ENCODE results near the gene G6PC3.
A peak's percentile ranks its signal among the peaks of the same experiment; 100 is the strongest.
"Not testable (repeated sequence)": the region's sequence is repeated elsewhere in the genome, so short reads cannot be mapped to it uniquely, and the experiment has no call there.

G6PC3 gene

DNA sequence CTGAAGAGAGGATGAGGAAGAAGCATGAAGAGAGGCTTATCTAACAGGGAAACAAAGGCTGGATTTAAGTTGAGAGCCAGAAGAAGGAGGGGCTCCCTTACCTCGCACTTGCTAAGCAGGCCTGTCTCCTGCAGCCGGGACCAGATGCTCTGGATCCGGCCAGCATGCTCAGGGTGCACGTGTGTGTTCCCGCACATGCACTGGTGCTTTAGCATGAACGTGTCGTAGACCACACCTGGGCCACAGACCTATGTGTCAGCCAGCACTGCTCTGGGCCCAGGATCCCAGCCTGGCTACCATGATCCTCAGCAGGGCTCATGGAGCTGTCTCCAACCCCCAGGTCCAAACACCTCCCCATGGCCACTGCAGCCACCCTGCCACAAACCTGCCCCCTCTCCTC lies 14.4 kb downstream of the G6PC3 start:
- no peak for DNase-seq

DNA sequence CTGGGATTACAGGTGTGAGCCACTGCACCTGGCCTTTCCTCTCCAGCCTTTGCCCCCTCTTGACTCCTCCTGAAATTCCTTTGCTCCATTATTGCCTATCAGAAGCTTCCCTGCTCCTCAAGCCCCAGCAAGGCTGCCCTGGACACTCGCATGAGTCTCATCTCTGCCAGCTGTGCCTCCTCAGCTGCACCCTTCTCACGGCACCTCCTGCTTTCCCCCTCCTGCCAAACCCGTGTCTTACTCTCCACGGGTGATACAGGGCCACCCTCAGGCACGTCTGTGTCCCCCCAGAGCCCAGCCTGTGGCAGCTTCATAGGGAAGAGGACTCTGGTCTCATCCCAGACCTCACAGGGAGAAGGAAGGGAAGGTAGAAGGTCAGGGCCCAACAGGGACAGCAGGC lies 15.4 kb downstream of the G6PC3 start:
- no peak for DNase-seq

DNA sequence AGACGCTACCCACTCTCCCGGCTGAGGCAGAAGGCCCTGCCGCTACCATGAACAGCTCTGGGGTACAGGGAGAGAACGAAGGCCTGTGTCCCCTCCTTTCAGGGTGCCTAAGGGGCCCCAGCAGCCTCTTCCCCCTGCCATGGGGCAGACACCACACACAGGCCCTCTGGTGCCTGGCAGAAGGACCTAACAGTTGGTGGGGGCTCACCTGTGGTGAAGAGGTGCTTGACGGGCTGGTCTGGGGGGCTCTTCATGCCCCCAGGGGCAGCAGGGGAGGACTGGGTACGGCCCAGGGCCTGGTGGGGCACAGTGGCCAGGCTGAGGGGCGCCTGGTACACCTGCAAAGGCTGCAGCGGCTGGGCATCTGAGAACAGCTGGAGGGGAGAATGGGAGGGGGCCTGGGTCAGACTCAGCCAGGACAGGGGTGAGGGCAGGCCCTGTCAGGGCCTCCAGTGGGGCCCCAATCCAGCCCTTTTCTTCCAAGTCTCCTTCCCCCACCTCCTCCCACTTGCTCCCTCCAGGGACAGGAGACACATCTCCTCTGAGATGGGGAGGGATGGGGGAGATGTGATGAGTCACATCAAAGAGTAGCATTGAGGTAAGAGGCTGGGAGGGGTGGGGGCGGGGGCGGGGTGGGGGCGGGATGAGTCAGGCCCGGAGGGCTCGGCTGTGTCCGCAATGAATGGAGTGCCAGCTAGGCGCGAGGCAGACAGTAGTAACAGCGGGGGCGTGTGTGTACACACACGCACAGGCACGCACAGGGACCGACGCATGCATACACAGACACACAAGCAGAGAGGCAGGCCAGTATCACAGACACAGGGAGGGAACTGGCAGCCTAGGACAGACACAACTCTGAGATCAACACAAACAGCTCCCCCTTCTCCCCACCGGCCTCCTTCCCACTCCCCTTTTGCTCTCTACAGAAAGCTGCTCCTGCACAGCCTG lies 16.1 kb downstream of the G6PC3 start:
- no peak for DNase-seq

DNA sequence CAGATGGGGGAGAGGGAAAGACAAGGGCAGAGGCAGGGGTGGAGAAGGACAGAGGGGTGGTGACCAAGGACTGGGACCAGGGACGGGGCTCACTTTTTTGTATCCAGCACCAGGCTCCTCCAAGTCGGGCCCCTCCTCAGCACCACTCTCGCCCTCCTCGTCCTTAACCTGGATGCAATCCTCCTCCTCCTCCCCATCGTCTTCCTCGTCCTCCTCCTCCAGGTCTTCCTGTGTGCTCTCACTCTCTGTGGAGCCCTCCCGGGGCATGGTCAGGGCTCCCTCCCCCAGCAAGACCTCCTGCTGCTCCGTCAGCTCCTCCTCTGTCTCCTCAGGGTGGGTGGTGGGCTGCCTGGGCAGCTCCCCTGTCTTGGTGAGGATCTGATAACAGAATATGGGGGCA lies 16.8 kb downstream of the G6PC3 start:
- DNase-seq, result no peak

DNA sequence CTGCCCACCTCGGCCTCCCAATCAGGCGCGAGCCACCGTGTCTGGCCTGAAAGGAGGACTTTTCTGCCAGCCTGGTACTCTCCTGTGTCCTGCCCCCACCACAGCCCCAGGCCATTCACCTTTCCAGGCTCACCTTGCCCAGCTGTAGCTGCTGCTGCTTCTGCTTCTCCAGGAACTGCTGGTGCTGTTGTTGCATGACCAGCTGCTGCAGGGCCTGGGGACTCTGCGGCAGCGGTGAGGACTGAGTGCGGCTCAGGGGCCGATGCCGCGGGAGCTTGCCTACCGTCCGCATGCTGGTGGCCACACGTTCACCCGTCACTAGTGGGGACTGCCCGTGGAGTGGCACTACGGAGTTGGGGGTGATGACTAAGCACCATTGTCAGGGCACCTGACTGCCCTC lies 17.7 kb downstream of the G6PC3 start:
- no peak for DNase-seq

DNA sequence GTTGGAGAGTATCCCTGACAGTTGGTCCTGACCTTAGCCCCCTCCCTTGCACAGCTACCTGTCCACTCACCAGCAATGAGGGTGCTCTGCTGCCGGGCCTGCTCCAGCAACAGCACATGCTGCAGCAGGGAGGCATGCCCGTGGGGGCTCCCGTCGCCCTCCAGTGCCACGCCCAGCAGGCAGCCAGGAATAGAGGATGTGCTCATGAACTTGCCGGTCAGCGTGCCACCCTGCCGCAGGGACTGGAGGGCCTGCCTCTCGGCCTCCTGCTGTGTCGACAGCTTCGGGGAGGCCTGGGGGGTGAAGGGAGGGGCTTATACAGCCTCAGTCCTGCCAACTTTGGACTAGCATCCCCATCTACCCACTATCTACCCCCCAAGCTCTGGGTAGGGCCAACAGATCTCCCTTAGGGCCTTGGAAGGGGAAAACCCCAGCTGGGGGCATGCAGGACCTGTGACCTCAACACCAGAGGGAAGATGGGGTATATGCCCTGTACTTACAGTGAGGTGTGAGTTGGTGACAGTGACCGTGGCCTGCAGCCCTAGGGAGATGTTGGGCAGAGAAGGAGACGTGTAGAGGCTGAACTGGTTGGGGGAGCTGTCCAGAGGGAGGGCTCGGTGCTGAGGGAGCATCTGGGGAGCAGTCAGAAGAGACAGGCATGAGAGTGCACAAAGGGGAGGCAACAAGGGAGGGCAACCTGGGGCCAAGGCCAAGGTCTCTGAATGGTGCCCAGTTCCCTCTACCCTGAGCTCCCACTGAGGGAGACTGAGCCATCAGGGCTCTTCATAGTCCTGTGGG lies 20.9 kb downstream of the G6PC3 start:
- no peak for DNase-seq

DNA sequence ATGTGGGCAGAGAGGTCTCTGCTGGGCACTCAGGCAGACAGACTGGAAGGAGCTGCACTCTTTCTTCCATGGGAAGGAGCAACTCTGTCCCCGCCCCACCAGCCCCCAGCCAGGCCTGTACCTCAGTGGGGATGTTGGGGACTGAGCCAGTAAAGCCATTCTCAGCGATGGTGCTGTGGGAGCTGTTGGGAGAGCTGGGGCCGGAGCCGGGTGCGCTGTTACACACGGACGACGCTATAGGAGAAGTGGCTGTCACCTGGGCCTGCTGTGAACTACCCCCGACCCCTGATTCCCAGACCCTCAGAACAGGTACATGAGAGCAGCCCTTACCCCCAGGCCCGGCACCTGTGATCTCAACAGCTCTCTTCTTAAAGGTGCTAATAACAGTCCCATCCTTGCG lies 21.5 kb downstream of the G6PC3 start:
- no peak for DNase-seq

DNA sequence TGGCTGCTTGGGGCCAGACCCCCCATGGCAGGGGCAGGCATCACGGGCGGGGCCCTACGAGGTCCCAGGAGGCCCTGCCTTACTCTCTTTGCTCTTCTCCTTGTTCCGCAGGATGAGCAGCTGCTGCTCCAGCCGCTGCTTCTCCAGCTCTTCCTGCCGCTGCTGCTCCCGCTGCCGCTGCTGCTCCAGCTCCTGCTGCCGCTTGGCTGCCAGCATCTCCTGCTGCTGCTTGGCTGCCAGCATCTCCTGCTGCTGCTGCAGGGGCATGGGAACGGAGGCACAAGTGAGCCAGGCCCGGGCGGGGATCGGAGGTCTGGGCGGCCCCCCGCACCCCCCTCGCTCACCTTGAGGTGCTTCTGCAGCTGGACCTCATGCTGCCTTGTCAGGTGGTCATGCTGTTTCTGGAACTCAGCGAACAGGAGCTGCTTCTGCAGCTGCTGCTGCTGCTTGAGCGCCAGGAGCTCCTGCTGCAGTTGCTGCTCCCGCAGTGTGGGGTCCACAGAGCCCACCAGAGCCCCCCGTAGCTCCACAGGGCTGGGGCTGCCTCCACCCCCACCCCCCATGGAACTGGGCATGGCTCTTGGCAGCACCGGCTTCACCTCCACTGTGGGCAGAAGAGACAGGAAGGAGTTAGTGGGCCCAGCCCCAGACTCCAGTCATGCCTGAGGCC lies 22.8 kb downstream of the G6PC3 start:
- DNase-seq, result no peak

DNA sequence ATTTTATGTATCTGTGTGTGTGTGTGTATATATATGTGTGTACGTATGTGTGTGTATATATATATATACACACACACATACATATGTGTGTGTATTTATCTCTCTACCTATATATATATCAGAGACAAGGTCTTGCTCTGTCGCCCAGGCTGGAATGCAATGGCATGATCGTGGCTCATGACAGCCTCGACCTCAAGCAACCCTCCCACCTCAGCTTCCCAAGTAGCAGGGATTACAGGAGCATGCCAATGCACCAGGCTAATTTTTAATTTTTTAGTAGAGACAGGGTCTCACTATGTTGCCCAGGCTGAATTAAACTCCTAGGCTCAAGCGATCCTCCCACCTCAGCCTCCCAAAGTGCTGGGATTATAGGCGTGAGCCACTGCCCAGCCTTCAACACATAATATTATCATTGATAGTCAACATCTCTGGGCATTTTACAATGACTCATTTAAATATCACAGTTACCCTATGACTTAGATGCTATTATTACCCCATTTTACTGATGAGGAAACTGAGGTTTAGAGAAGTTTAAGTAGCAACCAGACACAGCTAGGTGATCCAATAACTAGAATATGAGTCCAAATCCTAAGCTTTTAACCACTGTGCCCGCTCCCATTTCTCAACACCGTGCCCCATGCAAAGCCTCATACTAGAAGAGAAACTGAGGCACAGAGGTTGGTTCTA lies 24.3 kb downstream of the G6PC3 start:
- no peak for DNase-seq

DNA sequence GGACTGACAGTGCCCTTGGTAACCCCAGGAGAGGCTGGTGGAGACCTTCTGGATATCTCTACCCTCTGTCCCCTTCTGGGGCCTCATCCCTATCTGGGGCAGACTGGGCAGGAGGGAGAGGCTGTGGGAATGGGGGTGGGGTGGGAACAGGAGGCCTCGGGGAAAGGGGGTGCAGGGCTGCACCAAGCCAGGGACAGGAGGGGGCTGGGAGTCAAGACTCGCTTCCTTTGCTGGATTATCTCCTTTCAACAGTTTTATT lies 24.8 kb downstream of the G6PC3 start:
- DNase-seq, result no peak

DNA sequence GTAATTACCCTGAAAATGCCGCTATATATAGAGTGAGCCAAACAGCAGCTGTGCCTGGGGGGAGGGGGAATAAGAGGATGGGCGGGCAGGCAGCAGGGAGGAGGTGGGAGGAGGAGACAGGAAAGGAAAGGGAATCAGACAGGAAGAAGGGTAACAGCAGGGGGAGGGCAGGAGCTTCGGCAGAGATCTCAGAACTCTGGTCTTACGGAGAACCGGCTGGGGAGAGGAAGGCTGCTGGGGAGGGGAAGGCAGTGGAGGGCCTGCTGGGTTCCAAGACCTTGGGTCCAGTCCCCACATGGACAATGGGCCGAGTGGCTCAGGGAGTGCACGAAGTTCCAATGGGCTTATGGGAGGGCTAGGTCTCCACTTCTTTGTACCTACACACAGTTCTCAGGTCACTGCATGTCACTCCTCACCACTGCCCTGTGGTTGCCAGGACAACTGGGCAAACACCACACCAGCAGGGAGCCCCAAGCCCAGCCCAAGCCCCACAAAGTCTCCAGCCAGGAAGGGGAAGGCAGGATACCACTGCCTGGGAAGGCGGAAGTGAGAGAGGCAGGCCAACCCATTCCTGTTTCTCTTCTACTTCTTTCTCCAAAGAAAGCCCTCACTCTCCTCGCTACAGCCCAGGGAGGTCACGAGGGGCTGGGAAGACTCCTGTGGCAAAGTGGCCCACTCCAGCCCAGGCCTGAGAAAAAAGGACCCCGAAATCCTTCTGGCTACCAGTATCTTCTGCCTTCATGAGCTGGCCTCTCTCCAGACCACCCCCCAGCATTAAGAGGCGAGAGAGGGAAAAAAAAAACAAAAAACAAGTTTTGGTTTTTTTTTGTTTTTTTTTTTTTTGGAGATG lies 25.3 kb downstream of the G6PC3 start:
- peak; percentile 95 for DNase-seq

DNA sequence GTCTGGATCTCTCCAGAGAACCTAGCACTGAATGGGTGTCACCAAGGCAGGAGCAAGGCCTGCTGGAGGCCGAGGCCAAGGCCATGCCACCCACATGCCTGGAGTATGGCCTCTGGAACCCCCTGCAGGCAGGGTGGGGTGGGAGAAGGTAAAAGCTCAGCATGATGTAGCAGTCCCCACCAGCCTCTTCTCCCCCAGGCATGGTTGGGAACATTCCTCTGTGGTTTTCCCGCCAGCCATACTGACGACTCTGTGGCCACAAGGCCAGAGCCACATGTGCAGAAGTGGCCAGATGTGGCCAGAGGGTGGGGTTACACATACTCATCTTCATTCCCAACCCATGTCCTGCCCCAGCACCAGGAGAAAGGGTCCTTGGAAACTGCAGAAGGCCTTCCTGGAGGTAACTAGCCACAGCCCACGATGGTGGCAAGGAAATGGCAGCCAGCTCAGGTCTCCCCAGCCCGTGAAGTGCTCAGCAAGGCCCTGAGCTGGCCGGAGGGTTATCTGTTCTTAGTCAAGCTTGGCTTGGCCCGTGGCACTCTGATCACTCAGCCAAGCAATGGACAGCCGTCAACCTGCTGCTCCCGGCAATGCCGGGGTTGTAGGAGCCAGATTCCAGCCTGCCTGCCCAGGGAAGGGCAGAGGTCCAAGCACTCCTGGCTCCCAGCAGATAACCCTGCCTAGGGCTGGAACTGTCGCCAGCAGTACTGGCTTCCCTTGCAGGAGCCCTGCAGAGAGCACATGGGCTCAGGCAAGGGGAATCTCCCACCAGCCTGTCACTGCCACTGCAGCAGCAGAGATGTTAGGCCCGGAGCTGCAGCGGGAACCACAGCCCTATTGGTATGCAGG lies 26.8 kb downstream of the G6PC3 start:
- DNase-seq, result no peak

DNA sequence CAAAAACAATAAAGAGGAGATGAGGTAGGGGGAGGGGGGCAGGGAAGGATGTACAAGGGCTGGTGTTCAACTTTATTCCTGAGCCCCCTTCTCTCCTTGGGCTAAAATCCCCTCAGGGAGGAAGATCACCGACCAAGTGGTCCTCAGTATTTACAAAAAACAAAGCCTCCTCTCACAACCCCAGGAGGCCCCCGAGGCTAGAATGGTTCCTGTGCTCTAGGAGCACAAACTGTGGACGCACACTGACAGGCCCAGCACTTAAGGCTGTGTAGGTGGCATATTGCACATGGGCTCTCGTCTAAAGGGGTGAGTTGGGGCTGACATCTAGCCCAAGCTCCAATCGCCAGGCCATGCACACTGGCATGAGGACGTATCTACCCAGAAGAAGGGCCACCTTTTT lies 31.3 kb downstream of the G6PC3 start:
- DNase-seq, result not testable (repeated sequence)

DNA sequence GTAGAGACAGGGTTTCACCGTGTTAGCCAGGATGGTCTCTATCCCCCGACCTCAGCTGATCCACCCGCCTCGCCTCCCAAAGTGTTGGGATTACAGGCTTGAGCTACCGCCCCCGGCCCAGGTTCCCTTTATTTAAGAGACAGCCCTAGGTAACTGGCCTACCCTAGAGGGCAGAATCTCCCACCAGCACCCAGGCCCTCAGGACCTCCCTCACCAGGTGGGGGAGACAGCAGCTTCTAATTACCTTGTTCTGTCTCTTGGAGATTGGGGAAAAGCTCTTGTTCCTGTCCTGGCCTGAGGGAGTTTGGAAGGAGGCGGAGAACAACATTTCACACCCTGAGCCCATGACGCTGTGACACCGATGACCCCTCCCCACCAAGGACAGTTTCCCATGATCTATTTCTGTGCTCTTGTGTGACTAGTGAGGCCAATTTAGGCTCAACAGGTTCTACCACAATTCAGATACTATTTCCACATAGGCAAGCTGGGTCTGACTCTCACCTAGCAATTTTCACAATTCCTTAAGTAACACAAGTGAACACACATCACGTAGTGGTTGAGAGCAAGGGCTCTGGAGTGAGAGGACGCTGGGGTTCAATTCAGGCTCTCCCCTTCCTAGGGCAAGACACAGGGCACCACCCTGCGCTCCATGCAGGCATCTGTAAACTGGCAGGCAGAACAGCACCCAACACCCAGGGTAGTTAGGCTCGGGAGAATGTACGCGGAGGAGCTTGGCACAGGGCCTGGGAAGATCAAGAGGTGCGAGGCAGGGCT lies 32.5 kb downstream of the G6PC3 start:
- DNase-seq, result no peak

DNA sequence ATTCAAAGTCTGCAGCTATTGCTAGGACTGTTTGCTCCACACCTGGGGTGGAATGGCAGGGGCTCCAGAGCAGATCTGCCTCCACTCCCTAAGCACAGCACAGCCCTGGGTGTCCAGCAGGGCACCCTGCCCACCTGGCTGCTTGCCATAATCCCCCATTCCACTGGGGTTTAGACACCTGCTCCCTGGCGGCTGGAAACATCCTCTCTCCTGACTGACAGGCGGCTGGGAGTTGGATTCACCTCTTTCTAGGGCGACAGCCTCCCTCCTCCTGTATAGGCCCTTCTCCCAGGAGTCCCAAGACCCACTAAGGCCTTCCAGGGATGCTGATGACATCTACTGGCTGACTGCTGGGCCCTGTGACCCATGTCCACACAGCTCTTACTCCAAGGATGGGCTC lies 34.9 kb downstream of the G6PC3 start:
- peak; percentile 69 for DNase-seq

DNA sequence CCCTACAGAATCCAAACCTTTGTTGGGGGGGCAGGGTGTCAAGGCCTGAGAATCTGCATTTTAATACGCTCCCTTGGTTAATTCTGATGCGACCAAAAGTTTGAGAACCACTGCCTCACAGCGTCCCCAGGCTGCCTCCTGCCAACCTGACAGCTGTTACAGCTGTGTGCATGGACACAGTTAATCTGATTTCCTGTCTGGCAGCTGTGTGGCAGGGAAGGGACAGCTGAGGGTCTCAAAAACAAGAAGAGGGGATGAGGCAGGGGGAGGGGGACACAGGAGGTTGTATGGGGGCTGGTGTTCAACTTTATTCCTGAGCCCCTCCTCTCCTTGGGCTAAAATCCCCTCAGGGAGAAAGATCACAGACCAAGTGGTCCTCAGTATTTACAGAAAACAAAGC lies 35.4 kb downstream of the G6PC3 start:
- no peak for DNase-seq

DNA sequence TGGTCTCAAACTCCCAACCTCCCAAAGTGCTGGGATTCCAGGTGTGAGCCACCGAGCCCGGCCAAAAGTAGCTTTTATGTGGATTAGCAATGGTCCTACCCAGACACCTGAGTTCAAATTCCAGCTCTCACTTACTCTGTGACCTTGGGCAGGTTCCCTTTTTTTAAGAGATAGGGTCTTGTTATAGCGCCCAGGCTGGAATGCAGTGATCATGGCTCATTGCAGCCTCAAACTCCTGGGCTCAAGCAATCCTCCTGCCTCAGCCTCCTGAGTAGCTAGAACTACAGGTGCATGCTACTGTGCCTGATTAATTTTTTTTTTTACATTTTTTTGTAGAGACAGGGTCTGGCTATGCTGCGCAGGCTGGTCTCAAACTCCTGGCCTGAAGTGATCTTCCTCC lies 36.3 kb downstream of the G6PC3 start:
- DNase-seq, result no peak

DNA sequence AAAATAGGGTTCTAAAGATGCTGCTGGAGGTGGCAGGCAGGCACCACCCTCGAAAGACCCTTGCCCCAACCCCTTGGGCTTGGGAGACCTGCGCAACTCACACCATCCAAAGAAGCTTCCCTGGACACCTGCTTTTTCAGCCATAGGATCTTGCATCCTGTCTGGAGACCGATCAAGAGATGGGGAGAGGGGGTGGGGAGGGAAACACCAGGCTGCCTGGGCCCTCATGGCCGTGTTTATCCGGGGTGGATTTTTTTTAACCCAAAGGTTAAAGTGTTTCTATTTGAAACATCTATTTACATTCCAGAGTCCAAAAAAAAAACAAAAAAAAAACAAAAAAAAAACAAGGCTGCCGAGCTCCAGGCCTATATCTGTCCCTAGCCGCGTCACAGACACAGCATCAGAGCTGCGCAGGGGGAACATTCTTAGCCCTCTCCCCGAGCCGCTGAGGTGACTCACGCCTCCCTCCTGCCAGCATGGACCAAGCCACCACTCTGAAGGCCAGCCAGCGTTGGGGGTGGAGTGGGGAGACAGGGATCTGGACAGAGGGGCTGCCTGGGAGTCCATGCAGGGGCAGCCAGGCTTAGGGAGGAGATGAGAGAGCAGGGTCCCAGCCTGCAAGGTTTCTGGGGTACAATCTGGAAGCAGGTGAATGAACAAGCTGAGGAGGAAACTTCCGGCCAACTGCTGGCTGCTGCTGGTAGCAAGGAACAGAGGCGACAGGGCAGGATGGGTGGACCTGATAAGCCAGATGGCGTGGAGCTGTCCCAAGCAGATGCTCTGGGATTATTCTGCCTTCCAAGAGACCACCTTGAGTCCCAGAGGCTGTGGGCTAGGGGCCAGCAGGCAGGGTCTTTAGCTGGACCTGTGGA lies 38.1 kb downstream of the G6PC3 start:
- DNase-seq, result peak; percentile 62

DNA sequence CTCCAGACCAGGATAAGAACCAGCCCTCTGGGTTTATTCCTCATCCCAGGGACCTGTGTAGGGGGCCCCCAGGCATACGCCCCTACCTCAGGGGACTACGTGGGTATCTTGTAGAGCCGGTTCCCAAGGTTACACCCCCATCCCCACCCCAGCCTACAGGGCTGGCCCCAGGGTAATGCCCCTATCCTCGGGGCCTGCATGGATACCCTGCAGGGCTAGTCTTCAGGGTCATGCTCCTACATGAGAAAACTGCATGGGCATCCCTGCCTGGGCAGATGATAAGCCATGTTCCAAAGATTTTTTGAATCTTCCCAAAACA lies 38.7 kb downstream of the G6PC3 start:
- DNase-seq, result no peak

Measured in NCI-H524 treated with DMSO at 0.1 percent for 48 hours (cell line).